Right lobe of liver (tissue), 6 donors: Measurements from ENCODE around the gene ANKS1B. TPM values are rescaled to one million over a fixed set of nuclear protein-coding genes. Genes with fewer than 3 reads are reported as not detected.
"Not testable (repeated sequence)": the region's sequence is repeated elsewhere in the genome, so short reads cannot be mapped to it uniquely, and the experiment has no call there.

ENCODE experiments used
- ATAC-seq, 4 donors: fragments of 200-7000 bp; cut with Tn5 transposase; one replicate each; pipeline ENCODE4 v1.9.1; 2020; ENCODE audit warnings: mild to moderate bottlenecking in 4 of 4, moderate library complexity in 4 of 4
- DNase-seq, 3 donors: peaks; one replicate each; pipeline ENCODE4 v3.0.0-alpha.2; 2020
- H3K27ac ChIP-seq, 3 donors: fragments of 200-600 bp; one replicate each; pipeline ENCODE4 v1.8.0; 2022
- H3K27me3 ChIP-seq, 2 donors: fragments of 200-600 bp; one replicate each; pipeline ENCODE4 v1.8.0; 2022
- H3K36me3 ChIP-seq, 4 donors: fragments of 200-600 bp; sonication (generic) in 1 of 4; one replicate each; pipeline versions ENCODE4 v1.5.1 to v1.8.0; 2017 to 2022; ENCODE audit warnings: control low read depth in 1 of 4
- H3K4me1 ChIP-seq, 4 donors: fragments of 200-600 bp; sonication (generic) in 1 of 4; one replicate each; pipeline versions ENCODE4 v1.5.1 to v1.8.0; 2017 to 2022; ENCODE audit warnings: control low read depth in 1 of 4
- H3K4me3 ChIP-seq, 3 donors: fragments of 200-600 bp; one replicate each; pipeline ENCODE4 v1.8.0; 2022
- H3K9me3 ChIP-seq, 4 donors: fragments of 200-600 bp; sonication (generic) in 1 of 4; one replicate each; pipeline versions ENCODE4 v1.5.1 to v1.8.0; 2017 to 2022; ENCODE audit warnings: control low read depth in 1 of 4
- POLR2A ChIP-seq: fragments of 450-650 bp; IDR thresholded peaks from one replicate; pipeline ENCODE4 v1.6.1; 2017; ENCODE audit warnings: antibody characterized with exemption, mild to moderate bottlenecking
- WGBS: methylation state at CpG from one replicate; pipeline ENCODE4 v1.1.6; 2018; ENCODE audit warnings: low coverage, low lambda C conversion rate; ENCODE audit not compliant: insufficient coverage; ENCODE audit errors: missing lambda C conversion rate; 5-methylcytosine and 5-hydroxymethylcytosine counted together
- intact Hi-C, 2 donors: fragments of 100-400 bp; cut with DNase I; formaldehyde crosslinking; loops; one replicate each; pipeline versions ENCODE4 v1.11.2 to v1.14.1; 2022
- total RNA-seq, 6 experiments: library from RNA; depleted of rRNA in 2 of 6; stranded (reverse); fragments of >200 nt in 2 of 6; fragmentation: NEBNext Ultra II Directional in 3 of 6; extraction: Animal tissue kit (Norgen Biotek cat#: 25700) in 3 of 6; gene quantifications; one replicate each; pipeline versions ENCODE4 v1.1.0 to v1.2.4, GENCODE V29; 2016 to 2023
- TF ChIP-seq, protein P1 (sequence below), 4 donors: fragments of 200-600 bp in 3 of 4; fragments of 450-650 bp in 1 of 4; IDR thresholded peaks; one replicate each; pipeline versions ENCODE4 v1.5.1 to v1.8.0; 2016 to 2022; ENCODE audit warnings: antibody characterized with exemption in 4 of 4, mild to moderate bottlenecking in 2 of 4
- donor health status: DM: no; HTN: yes; CAD: no.
- donor health status: DM: no; HTN: no; CAD: no.
- donor health status: DM: no; HTN: no; CAD: no.
- donor health status: DM: no; HTN: yes; CAD: no.
- donor health status: DM: no; HTN: yes; CAD: no.

The ANKS1B gene
- total RNA-seq, 6 experiments from 2014 or later = 0.17 to 1.9 (median 0.44) TPM; not detected in 1

DNA sequence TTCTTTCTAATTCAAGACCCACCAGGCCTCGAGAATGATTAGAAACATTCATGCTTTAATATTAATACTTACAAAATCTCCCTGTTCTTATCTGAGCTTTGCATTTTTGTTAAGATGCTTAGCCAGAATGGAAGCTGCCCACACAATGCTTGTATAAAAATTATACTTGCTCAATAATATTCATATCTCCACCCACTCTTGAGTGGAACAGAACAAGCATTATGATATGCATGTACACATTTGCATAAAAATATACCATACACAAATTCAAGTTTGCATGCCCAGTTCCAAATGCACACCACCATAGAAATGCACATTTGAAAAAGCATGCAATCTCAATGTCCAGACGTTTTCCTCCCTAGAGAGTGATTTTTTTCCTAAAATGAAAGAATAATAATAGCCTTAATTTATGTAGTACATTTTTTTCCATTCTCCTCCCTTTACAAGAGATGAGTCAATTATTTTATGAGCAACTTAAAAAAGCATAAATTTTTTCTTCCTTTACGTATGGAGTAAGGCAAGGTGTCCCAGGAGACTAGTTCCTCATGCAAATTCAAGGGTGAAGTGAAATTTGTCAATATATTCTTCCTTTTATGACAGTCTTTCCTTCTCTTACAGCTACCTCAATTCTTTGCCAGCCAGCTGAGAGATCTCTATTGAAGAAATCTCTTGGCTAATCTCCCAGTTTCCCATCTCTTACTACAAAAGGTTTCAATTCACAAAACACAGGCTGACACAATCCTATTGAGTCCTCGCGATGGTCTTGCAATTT, 650.3 kb downstream of the ANKS1B start:
- 36% methylated on average over 5 of the region's 5 CpGs for WGBS
- no peak overlapping the region for H3K4me3 ChIP-seq
- H3K9me3 ChIP-seq = no peaks in the 10 kb centered on the region
- no peaks in the 10 kb centered on the region for H3K27me3 ChIP-seq
- H3K36me3 ChIP-seq = no peaks in the 10 kb centered on the region
- no peak overlapping the region for H3K27ac ChIP-seq
- intact Hi-C loops = no loop called here
- no peak for TF ChIP-seq POLR2A
- TF ChIP-seq, protein P1, sequence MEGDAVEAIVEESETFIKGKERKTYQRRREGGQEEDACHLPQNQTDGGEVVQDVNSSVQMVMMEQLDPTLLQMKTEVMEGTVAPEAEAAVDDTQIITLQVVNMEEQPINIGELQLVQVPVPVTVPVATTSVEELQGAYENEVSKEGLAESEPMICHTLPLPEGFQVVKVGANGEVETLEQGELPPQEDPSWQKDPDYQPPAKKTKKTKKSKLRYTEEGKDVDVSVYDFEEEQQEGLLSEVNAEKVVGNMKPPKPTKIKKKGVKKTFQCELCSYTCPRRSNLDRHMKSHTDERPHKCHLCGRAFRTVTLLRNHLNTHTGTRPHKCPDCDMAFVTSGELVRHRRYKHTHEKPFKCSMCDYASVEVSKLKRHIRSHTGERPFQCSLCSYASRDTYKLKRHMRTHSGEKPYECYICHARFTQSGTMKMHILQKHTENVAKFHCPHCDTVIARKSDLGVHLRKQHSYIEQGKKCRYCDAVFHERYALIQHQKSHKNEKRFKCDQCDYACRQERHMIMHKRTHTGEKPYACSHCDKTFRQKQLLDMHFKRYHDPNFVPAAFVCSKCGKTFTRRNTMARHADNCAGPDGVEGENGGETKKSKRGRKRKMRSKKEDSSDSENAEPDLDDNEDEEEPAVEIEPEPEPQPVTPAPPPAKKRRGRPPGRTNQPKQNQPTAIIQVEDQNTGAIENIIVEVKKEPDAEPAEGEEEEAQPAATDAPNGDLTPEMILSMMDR (IDR thresholded peaks at IDR 0.05) = no peak
- ATAC-seq = no peak
- no peaks in the 10 kb centered on the region for H3K4me1 ChIP-seq
- DNase-seq = no peak

DNA sequence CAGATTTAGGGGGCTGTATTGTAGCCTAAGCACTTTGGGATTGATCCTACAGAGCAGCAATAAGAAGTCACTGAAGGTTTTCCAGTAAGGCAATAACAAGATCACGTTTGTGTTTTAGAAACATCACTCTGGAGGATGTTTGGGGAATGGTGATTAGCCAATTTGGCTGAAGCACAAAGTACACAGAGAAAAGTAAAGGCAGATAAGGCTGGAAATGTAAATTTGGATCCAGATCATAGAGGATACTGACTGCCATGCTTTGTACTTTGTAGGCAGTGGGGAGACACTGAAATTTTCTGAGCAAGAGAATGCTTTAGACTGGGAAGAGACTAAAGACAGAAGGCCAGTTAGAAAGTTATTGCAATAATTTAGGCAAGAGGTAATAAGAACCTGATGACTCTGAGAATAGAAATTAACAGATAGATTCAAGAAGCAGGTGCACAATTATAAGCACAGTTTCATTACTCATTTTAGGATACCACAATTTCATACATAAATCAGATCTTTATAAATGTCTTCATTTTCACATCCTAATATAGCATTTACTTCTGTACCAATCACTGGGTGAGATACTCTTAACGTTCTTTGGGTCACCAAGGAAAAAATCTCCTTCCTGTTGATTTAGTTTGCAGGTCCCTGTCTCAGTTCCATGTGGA, 651.7 kb downstream of the ANKS1B start:
- ATAC-seq (peak in 2 of 4 donors; percentile 28 to 66), DNase-seq (no peak)
- Histone ChIP-seq H3K27ac (no peak overlapping the region), H3K9me3 (no peaks in the 10 kb centered on the region), H3K4me1 (no peaks in the 10 kb centered on the region), H3K36me3 (no peaks in the 10 kb centered on the region), H3K27me3 (no peaks in the 10 kb centered on the region), H3K4me3 (no peak overlapping the region)
- TF ChIP-seq POLR2A = no peak
- TF ChIP-seq, protein P1 (IDR thresholded peaks at IDR 0.05) = no peak
- WGBS = 9% methylated on average over 2 of the region's 2 CpGs
- intact Hi-C loops = no loop called here

DNA sequence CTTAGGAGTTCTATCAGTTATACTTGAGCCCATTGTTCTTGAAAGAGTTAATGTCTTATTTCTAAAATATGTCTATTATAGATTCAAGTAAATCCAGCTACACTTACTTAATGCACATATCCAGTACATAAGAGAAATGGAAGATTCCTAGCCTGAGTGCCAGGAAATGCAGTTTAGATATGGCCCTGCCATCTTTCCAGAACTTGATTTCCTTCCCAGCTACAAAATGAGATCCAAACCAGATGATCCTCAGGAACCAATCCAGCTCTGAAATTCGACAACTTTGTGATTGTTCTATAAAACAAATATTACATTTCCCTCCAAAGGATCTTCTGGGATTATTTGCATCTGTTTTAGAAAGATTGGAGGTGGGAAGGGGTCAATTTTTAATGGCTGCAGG, 654.5 kb downstream of the ANKS1B start:
- no peaks in the 10 kb centered on the region for H3K36me3 ChIP-seq
- no peak overlapping the region for H3K27ac ChIP-seq
- H3K4me3 ChIP-seq = no peak overlapping the region
- no peaks in the 10 kb centered on the region for H3K4me1 ChIP-seq
- no peak for ATAC-seq
- H3K27me3 ChIP-seq = no peaks in the 10 kb centered on the region
- no peaks in the 10 kb centered on the region for H3K9me3 ChIP-seq
- no peak for DNase-seq
- intact Hi-C loops = no loop called here
- no peak for TF ChIP-seq POLR2A
- TF ChIP-seq, protein P1 (IDR thresholded peaks at IDR 0.05) = no peak
- 13% methylated on average over 1 of the region's 1 CpG for WGBS

DNA sequence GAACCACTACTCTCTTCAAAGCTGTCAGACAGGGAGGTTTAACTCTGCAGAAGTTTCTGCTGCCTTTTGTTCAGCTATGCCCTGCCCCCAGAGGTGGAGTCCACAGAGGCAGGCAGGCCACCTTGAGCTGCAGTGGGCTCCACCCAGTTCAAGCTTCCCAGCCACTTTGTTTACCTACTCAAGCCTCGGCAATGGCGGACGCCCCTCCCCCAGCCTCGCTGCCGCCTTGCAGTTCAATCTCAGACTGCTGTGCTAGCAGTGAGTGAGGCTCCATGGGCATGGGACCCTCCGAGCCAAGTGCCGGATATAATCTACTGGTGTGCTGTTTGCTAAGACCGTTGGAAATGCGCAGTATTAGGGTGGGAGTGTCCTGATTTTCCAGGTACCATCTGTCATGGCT, 663.5 kb downstream of the ANKS1B start:
- ATAC-seq, intact Hi-C loops, H3K36me3 ChIP-seq, H3K27me3 ChIP-seq, H3K4me3 ChIP-seq, H3K4me1 ChIP-seq, H3K9me3 ChIP-seq, DNase-seq, H3K27ac ChIP-seq: not testable (repeated sequence)
- WGBS = 82% methylated on average over 4 of the region's 9 CpGs

GRCh38 chr12:99311373-99311772, 673.4 kb downstream of the ANKS1B start:
- intact Hi-C loops = no loop called here
- no peak overlapping the region for H3K27ac ChIP-seq
- no peaks in the 10 kb centered on the region for H3K36me3 ChIP-seq
- no peak overlapping the region for H3K4me3 ChIP-seq
- TF ChIP-seq, protein P1 (IDR thresholded peaks at IDR 0.05) = no peak
- TF ChIP-seq POLR2A = no peak
- WGBS = 80% methylated on average over 1 of the region's 1 CpG
- DNase-seq = no peak
- H3K27me3 ChIP-seq = no peaks in the 10 kb centered on the region
- no peak for ATAC-seq
- no peaks in the 10 kb centered on the region for H3K4me1 ChIP-seq
- peaks cover 0 to 4% (median 0%) of the 10 kb centered on the region in 4 donors for H3K9me3 ChIP-seq
